ENCODE results near the gene MEIS1.

Gene MEIS1

DNA sequence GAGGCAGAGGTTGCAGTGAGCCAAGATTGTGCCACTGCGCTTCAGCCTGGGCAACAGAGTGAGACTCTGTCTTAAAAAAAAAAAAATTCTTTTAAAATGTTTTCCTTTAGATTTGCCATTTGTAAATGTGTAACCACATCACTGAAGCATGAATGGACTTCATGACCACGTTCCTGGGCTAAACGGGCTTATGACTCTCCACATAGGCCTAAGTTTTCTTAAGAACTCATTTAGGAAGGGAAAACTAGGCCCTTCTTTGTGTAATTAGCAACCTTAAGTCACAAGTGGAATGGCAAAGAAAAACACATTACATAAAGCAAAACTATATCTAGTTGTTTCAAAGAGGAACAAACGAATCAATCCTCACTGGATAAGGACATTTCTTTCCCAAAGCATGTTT lies 99.5 kb downstream of the MEIS1 start:
- DNase-seq (ENCODE audit: low read depth in 2 of 3, low spot score in 1 of 3) = no peak

DNA sequence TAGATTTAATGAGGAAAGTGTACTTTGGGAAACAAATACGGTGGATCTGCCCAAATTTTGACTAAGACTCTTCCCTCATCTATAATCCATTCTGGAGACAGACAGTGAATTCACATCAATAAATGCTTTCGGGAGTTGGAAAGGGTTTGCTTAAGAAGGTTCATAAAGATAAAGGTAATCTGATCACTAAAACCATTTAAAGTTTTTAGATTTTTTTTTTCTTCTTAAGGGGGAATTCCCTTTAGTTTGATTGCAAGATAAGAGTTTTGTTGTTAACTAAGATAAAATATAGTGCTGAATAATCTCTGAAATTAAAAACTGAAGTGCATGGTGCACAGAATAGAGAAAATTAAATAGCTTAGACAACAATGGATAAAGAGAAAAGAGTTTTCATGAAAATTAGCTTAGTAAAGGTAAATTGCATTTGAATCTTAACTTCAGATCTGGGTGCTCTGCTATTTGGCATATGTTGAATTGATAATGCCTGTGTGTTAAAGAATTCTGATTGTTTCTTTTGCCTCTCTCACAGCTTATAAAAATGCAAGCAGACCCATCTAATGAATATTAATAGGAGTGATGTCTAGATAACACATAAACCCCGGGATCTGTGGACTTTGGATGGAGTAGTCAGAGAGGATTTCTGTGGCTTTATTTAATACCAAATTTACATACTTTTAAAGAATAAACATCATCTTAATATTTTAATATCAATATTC lies 100.8 kb downstream of the MEIS1 start:
- no peak for DNase-seq (ENCODE audit: low read depth in 2 of 3, low spot score in 1 of 3)

DNA sequence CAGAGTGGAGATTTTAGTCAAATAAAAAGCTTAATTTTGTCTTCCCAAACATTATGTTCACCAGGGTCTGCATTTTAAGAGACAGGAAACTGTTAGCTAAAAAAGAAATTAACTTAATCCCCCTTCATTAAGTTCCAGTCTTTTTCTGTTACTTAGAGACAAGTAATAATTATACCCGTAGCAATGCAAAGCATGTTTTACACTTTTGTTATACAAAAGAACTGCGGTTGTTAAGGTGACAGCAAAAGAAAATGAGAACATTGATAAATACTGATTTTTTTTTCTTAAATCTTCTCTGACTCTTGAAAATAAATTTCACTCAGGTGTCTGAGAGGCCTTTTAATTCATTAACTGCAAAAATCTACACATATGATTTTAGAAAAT lies 101.4 kb downstream of the MEIS1 start:
- DNase-seq (ENCODE audit: low read depth in 2 of 3, low spot score in 1 of 3) = no peak

DNA sequence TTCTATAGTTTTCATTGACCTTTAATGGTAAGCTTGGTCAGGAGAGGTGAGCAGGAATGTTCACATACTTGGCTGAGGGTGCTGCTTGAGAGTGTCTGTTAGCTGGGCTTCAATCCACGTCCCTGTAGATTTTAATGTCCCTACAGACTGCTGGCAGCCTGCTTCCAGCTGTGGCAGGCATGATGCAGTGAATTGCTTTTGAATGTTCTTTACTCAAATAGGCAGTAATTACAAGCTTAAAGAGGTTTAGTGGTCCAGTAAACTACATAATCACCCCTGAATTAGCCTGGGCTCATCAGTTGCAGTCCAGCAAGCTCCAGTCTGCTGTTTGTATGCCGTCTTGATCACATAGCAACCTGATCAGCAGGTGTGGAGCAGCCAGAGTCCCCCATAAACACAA lies 102.1 kb downstream of the MEIS1 start:
- no peak for DNase-seq (ENCODE audit: low read depth in 2 of 3, low spot score in 1 of 3)

DNA sequence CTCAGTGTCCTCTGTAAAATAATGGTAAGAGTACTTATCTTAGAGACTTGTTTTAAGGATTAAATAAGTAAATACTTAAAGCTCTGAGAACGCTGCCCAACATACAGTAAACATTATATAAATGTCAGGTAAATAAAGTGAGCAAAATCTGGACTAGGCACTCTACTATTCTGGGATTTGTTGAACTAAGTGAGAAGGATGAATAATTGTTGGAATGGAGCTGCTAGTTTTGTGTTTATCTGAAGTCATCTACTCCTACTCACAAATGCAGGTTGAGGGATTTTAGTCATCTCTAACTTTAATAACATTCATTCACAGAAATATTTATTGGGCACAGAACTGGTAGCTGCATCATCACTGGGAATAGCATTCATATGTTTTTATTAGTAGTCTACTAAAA lies 103.4 kb downstream of the MEIS1 start:
- DNase-seq (ENCODE audit: low read depth in 2 of 3, low spot score in 1 of 3) = no peak

DNA sequence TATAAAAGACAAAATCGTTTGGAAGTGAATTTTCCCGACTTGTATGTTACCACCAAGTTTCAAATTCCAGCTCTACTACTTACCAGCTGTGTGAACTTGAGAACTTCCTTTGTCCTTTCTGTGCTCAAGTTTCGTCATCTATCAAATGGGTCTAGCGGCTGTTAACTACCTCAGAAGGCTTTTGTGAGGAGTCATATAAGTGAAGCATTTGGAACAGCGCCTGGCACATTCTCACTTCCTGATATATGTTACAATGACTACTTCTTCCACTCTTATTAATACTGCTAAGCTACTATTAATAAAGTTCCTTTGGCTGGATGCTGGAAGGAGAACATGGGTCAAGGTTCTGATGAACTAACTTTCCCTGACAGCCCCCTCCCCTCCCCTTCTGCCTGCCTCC lies 104.5 kb downstream of the MEIS1 start:
- DNase-seq (ENCODE audit: low read depth in 2 of 3, low spot score in 1 of 3) = no peak

DNA sequence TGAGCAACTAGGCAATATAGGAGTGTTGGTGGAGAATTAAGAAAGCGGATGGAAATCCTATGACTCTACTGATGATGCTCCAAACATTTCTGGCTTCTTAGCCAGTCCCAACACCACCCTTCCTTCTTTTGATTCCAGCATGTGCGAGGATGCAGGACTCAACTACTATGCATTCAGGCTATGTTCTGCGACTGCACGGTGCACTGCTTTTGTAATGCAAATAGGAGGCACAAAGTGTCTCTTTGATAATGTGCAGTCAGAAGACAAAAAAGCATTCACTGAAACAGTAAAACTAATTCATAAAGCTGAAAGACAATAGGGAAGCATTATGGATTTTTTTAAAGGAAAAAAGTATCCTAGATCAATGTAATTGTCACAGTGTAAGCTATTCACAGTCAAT lies 106.7 kb downstream of the MEIS1 start:
- DNase-seq (ENCODE audit: low read depth in 2 of 3, low spot score in 1 of 3) = no peak

DNA sequence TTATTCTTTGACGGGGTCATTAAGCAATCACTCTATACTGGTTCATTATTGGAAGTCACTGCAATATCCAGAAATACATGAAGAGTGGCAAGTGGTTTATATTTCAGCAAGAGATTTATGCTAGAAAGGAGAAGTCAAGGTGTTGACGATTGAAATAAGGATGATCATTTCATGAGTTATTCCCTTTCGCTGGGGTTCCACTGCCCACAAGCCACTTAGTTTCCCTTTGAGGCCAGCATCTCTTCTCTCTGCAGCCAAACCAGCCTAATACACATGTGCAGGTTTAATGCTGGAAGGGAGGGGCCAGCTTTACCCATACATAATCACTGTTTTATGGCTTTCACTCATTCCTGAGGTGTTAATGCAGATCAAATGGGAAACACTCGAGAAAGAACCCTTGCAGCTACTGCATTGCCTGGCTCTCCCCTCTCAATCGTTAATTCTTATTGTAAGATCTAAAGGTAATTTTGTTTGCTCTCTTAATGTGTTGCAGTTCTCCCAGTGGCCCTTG lies 108.4 kb downstream of the MEIS1 start:
- DNase-seq (ENCODE audit: low read depth in 2 of 3, low spot score in 1 of 3) = no peak

DNA sequence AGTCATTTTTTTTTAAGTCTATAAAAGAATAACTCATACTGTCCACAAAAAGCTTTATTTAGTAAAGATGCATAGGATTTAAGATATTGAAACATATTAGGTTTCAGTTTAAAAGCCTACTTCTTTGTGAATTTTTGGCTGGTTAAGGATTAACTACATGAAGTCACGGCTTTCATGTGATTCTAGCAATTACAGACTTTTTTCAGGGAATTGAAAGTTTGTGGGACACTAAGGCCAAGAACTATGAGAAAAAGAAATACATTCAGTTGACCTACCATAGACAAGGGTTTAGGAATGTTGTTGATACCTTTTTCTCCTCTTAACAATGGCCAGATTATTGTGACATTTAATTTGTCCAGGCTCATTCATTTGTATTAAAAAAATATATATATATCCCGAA lies 109.3 kb downstream of the MEIS1 start:
- no peak for DNase-seq (ENCODE audit: low read depth in 2 of 3, low spot score in 1 of 3)

DNA sequence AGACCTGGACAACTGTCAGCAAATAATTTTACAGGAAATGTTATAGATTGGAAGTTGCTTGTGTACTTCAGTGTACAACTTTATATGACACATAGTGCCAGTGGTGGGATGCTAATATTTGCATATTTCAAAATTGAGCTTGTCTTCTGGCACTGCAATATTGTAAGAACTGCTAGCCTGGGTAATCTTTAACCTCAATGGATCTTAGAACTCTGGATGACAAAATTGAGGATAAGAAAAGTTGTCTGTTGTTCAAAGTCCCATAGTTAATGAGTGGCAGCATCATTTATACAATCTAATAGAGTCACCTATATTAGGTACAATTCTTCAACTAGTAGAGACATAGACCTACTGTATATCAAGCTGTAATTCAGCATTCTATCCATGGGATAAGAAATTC lies 110.3 kb downstream of the MEIS1 start:
- DNase-seq (ENCODE audit: low read depth in 2 of 3, low spot score in 1 of 3) = no peak

DNA sequence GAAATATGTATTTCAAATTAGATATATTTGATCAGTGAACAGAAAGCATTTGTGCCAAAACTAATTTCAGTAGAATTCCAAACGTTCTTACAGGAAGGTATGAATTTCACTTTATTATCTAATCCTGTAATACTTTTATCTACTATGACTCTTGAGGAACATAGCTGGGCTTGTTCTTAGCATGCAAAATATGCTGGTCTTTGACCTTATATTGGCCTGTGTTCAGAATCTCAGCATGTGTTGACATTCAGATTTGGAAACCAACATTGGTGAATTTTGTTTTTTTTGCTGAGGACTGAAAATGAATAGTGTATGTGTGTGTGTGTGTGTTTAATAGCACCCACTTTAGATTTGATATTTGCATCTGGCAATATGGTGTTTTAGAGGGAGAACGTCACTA lies 112.2 kb downstream of the MEIS1 start:
- no peak for DNase-seq (ENCODE audit: low read depth in 2 of 3, low spot score in 1 of 3)

DNA sequence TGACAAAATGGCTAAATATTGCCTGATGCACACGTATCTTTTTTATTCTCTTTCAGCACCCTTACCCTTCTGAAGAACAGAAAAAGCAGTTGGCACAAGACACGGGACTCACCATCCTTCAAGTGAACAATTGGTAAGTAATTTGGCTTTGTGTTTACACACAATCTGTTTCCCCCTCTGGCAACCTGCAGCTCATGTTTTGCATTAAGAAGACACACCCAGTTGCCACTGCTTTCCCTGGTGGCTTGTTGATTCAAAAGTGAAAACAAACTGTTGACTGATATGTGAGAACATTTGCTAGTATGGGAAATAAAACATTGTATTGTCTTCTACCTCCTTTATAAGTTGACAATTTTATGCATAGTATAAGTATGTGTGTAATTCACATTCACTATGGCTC lies 113.0 kb downstream of the MEIS1 start:
- no peak for DNase-seq (ENCODE audit: low read depth in 2 of 3, low spot score in 1 of 3)

DNA sequence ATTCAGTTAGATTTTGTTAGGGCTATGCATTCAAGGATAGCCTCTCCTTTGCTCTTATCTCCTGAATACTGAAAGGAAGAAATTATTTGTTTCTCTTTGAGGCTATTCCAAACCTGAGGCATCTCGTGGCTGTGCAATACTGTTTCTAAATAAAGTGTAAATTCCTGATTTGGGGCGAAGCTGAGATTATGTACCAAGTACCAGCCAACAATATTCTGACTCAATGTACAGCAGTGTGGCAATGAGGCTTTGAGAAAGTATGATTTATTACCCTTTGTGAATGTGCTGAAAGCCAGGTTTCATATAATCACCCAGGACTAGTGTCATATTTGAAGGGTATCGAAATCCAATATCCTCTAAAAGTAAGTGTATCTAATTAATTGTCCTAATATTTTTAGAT lies 113.5 kb downstream of the MEIS1 start:
- DNase-seq (ENCODE audit: low read depth in 2 of 3, low spot score in 1 of 3) = no peak

DNA sequence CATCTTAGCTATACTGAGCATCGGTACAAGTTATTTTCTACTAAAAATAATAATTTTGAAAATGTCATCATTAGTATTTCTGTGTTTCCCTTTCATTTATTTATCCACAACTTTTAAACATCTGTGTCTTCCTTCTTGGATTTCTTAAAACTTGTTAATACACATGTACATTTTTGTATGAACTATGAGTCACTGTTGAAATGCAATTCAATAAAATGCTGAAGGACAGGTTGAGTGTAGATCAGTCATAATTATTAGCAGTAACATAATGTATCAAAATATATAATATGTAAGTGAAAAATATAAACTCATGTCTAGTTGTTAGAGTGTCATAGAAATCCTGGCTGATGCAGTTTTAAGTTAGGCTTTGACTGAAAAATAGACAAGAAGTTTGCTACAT lies 115.9 kb downstream of the MEIS1 start:
- DNase-seq (ENCODE audit: low read depth in 2 of 3, low spot score in 1 of 3) = no peak

DNA sequence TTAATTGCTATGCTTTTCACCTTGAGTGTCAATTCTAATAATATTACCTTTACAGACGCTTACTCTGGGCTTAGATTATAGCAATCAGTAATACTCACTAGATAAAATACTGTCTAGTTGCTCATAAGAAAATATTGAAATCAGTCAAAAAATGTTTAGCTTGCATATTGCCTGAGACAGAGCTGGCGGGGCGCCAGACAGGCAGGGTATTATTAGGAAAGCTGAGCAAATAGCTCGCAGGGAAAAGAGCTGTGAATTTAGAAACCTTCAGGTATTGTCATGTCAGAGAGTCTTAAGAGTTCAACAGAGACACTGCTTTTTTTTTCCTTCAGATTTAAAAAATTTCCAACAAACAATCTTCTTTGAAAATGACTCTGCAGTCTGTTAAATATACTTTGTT lies 118.4 kb downstream of the MEIS1 start:
- no peak for DNase-seq (ENCODE audit: low read depth in 2 of 3, low spot score in 1 of 3)

DNA sequence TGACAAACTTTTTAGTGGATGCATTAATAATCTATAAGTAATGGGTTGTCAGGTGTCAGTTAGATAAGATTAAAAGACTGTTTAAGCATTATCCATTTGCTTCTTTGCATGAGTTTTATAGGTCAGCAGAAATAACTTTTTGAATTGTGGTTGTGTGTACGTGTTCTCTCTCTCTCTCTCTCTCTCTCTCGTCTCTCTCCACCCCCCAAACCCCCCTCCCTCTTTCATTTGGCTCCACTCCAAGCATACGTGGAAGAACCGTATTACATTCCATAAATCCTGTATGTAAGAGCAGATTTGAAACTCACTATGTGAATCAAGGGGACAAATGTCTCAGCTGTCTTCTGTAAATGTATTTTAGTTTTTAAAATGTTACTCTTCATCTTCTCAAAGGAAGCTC lies 120.2 kb downstream of the MEIS1 start:
- DNase-seq (ENCODE audit: low read depth in 2 of 3, low spot score in 1 of 3) = no peak

DNA sequence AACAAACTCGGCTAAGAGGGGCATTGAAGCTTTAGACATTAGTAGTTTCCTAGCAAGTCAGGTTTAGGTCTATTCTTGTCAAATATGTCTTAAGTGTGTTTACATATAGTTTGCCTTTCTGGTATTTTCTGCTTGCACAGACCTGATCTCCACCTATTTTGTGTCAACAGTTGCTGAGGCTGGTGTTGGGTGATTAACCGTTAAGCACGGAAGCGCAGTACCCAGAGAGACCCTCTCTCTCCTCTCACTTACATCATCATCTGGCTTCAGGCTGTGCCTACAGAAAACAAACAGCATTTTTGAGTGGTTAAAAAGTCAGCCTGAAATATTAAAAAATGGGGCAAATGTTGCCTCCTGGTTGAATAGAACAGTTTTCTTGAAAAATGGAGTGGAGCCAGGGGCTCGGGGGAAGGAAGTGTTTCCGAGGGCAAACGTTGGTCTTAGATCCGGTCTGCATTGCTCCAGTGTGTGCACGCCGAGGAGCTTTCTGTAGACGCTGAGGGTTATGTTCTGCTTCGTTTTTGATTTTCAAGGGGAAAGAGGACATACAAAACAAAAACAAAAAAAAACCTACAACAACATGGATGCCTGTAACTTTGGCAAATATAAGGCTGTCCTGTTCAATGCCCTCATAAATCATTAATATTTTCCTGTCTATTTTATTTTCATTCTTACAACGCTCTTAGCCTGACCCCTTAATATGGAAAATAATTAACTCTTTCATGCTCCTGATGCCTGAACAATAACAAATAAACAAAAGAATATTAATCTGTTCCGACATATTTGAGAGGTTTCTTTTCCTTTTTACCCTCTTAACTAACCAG lies 120.8 kb downstream of the MEIS1 start:
- no peak for DNase-seq (ENCODE audit: low read depth in 2 of 3, low spot score in 1 of 3)

DNA sequence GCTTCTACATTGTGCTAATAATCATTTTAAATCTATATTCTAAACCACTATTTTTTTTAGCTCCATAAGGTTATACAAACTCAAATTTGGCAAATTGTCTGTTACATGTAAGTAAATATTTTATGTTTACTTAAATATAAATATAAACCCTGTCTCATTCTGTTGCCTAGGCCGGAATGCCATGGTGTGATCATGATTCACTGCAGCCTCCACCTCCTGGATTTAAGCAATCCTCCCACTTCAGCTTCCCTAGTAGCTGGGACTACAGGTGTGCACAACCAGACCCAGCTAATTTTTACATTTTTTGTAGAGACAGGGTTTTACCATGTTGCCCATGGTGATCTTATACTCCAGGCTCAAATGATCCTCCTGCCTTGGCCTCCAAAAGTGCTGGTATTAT lies 124.7 kb downstream of the MEIS1 start:
- DNase-seq (ENCODE audit: low read depth in 2 of 3, low spot score in 1 of 3) = no peak

DNA sequence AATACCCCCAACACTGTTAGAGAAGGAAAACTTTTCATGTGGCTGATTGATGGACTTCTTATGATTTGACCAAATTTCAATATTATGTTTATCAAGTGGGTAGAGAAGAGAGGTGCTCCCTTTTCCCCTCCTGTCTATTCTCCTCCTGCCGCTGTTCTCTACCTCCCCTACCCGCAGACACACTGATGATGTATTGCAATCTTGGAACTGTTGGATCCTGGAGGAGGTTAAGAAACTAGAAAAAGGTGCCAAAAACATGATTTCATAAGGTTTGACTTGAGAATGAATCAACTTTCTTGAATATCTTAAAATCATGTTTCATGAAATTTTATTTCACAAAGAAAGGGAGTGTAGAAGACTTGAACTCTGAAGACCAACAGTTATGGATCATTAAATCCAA lies 125.8 kb downstream of the MEIS1 start:
- DNase-seq (ENCODE audit: low read depth in 2 of 3, low spot score in 1 of 3) = no peak

DNA sequence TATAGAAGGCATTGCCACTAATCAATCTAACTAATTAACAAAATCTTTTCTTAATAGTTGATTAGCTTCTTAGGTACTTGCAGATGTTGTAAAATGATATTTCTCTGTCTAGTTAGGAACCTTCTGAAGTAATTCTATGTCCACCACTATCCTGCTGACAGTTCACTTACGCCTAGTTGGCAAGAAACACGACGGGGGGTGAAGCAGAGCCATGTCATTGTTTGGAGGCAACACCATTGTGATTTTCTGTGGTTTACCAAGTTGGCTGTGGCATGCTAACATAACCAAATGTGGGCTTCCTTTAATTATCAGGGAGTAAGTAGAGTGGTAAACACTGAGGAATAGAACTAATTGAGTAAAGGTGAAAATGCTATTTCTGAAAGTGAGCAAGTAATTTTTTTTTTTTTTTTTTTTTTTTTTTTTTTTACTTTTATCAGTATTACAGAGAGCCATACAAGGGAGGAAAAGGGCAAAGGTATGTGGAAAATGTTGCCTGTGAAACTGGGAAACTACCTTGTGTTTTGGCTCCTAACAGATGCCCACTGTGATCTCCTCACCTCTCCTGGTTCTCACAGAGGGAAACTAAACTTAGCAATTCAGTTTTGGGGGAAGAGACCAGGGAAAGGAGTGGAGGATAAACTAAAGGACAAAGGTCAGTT lies 126.8 kb downstream of the MEIS1 start:
- DNase-seq (ENCODE audit: low read depth in 2 of 3, low spot score in 1 of 3) = no peak

DNA sequence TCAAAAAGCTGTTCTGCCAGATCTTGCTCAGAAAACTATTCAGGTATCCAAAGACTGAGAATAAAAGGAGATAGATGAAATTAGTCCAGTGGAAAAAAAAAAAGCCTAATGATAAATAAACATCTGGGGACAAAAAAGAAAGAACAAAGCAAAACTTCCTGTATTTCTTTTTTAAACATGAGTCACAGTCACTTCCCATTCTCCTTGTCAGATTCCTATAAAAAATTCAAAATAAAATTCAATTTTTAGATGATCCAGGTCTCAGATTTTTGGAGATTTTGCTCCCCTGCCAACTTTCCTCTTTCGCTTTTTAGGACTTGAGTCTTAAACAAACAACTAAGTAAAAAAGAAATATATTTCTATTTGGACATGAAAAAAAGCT lies 127.4 kb downstream of the MEIS1 start:
- DNase-seq (ENCODE audit: low read depth in 2 of 3, low spot score in 1 of 3) = no peak

DNA sequence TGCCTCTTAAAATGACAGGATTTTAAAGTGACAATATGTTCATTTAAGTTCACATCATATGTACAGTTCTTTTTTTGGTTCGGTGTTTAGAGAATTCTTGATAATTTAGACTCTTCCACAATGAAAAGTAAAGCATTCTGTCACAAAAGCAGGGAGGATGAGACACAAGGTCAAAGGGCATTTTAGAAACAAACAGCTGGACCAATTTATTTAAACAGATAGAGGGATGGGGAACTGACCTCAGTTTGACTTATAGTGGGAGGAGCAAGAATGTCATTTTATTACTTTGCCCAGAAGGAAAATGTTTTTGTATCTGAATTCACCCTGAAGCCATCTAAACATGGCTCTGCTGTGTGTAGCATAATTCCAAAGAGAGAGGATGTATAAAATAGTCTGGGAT lies 128.5 kb downstream of the MEIS1 start:
- no peak for DNase-seq (ENCODE audit: low read depth in 2 of 3, low spot score in 1 of 3)

All from stimulated activated CD4-positive, alpha-beta T cell treated with anti-CD3 and anti-CD28 coated beads, Interleukin-12 subunit alpha, Interleukin-12 subunit beta, amount 100 ng/mL, for 48 hours (primary cell).